HG02981 (cell line): ENCODE results near the gene RHOH.

Source experiments
- ATAC-seq: cut with Tn5 transposase; IDR thresholded peaks from one replicate; pipeline ENCODE4 v1.9.1; 2021; ENCODE audit warnings: mild to moderate bottlenecking, moderate library complexity; ENCODE audit not compliant: unreplicated experiment

RHOH gene

GRCh38 chr4:40204507-40205258 is 7.9 kb downstream of the RHOH start:
- ATAC-seq: no peak

GRCh38 chr4:40205259-40206198 is 8.7 kb downstream of the RHOH start:
- ATAC-seq: peak; percentile 59

- ATAC-seq: no peak
Observed at GRCh38 chr4:40206426-40206825, 9.6 kb downstream of the RHOH start.

- ATAC-seq: no peak
Observed at GRCh38 chr4:40209401-40209800, 12.6 kb downstream of the RHOH start.

GRCh38 chr4:40210776-40211175 is 13.9 kb downstream of the RHOH start:
- ATAC-seq: no peak

- ATAC-seq: no peak
Observed at GRCh38 chr4:40211224-40212185, 14.7 kb downstream of the RHOH start.

- ATAC-seq: no peak
Observed at GRCh38 chr4:40212674-40213527, 16.1 kb downstream of the RHOH start.

GRCh38 chr4:40214038-40214437 is 17.2 kb downstream of the RHOH start:
- ATAC-seq: no peak

GRCh38 chr4:40214661-40215418 is 18.0 kb downstream of the RHOH start:
- ATAC-seq: no peak

GRCh38 chr4:40216622-40217366 is 20.0 kb downstream of the RHOH start:
- ATAC-seq: no peak

GRCh38 chr4:40221744-40222143 is 24.9 kb downstream of the RHOH start:
- ATAC-seq: no peak

GRCh38 chr4:40223343-40223742 is 26.5 kb downstream of the RHOH start:
- ATAC-seq: no peak

- no peak for ATAC-seq
Observed at GRCh38 chr4:40224432-40224831, 27.6 kb downstream of the RHOH start.

- no peak for ATAC-seq
Observed at GRCh38 chr4:40225497-40225896, 28.7 kb downstream of the RHOH start.

GRCh38 chr4:40227284-40227683 is 30.5 kb downstream of the RHOH start:
- ATAC-seq: peak; percentile 58

- no peak for ATAC-seq
Observed at GRCh38 chr4:40228497-40229365, 31.9 kb downstream of the RHOH start.

- no peak for ATAC-seq
Observed at GRCh38 chr4:40231316-40231863, 34.6 kb downstream of the RHOH start.
